ENCODE results near the gene APOBEC3B. TPM values are rescaled to one million over a fixed set of nuclear protein-coding genes. Genes with fewer than 3 reads are reported as not detected.

The APOBEC3B gene
- under 1 TPM in 1 of 2 donors, not detected in 1; 0.42 TPM for total RNA-seq

- Histone ChIP-seq H3K4me3 (peak within 1 kb of the TSS; percentile 80), H3K27ac (peak within 1 kb of the TSS in 1 of 2 donors; percentile 26), H3K9me3 (no peaks in the 10 kb centered on the region), H3K4me1 (ENCODE audit: control insufficient read depth in 1 of 2, low read depth in 2 of 2) (peaks cover 8 to 15% of the 10 kb centered on the region in 2 donors), H3K36me3 (no peaks in the 10 kb centered on the region), H3K27me3 (replicated peaks; ENCODE audit: insufficient read depth) (no peaks in the 10 kb centered on the region)
- DNase-seq (ENCODE audit: low spot score), result peak; percentile 84
- TF ChIP-seq CTCF (IDR thresholded peaks at IDR 0.05), result no peak
- ATAC-seq (ENCODE audit: insufficient number of reproducible peaks, low FRiP score, low read depth), result peak; percentile 94
These were observed at the start of gene APOBEC3B for GRCh38 chr22:38981992-38982927. Gene APOBEC3B (plus strand): TSS chr22:38982347. CDS start chr22:38982454, 107 bp downstream.

GRCh38 chr22:38935023-38935422 lies 47.1 kb upstream of the APOBEC3B start:
- ATAC-seq (ENCODE audit: insufficient number of reproducible peaks, low FRiP score, low read depth) (no peak), DNase-seq (ENCODE audit: low spot score) (no peak)
- Histone ChIP-seq H3K4me1 (ENCODE audit: control insufficient read depth in 1 of 2, low read depth in 2 of 2) (no peaks in the 10 kb centered on the region), H3K36me3 (no peaks in the 10 kb centered on the region), H3K27me3 (replicated peaks; ENCODE audit: insufficient read depth) (no peaks in the 10 kb centered on the region), H3K27ac (no peak overlapping the region), H3K9me3 (no peaks in the 10 kb centered on the region), H3K4me3 (no peak overlapping the region)
- no peak for TF ChIP-seq CTCF (IDR thresholded peaks at IDR 0.05)

- Histone ChIP-seq H3K27me3 (replicated peaks; ENCODE audit: insufficient read depth) (no peaks in the 10 kb centered on the region), H3K4me3 (no peak overlapping the region), H3K9me3 (no peaks in the 10 kb centered on the region), H3K27ac (no peak overlapping the region), H3K4me1 (ENCODE audit: control insufficient read depth in 1 of 2, low read depth in 2 of 2) (no peaks in the 10 kb centered on the region), H3K36me3 (no peaks in the 10 kb centered on the region)
- no peak for TF ChIP-seq CTCF (IDR thresholded peaks at IDR 0.05)
- DNase-seq (ENCODE audit: low spot score) (no peak), ATAC-seq (ENCODE audit: insufficient number of reproducible peaks, low FRiP score, low read depth) (no peak)
These were observed 46.5 kb upstream of the APOBEC3B start for GRCh38 chr22:38935616-38936015.

- Histone ChIP-seq H3K27me3 (replicated peaks; ENCODE audit: insufficient read depth) (no peaks in the 10 kb centered on the region), H3K27ac (no peak overlapping the region), H3K4me1 (ENCODE audit: control insufficient read depth in 1 of 2, low read depth in 2 of 2) (no peaks in the 10 kb centered on the region), H3K9me3 (no peaks in the 10 kb centered on the region), H3K36me3 (no peaks in the 10 kb centered on the region), H3K4me3 (no peak overlapping the region)
- DNase-seq (ENCODE audit: low spot score) (no peak), ATAC-seq (ENCODE audit: insufficient number of reproducible peaks, low FRiP score, low read depth) (no peak)
- no peak for TF ChIP-seq CTCF (IDR thresholded peaks at IDR 0.05)
These were observed 45.6 kb upstream of the APOBEC3B start for GRCh38 chr22:38936562-38936961.

- DNase-seq (ENCODE audit: low spot score), result no peak
- no peak overlapping the region for H3K4me3 ChIP-seq
- no peaks in the 10 kb centered on the region for H3K36me3 ChIP-seq
- H3K9me3 ChIP-seq, result no peaks in the 10 kb centered on the region
- H3K27me3 ChIP-seq (replicated peaks; ENCODE audit: insufficient read depth), result no peaks in the 10 kb centered on the region
- no peak for ATAC-seq (ENCODE audit: insufficient number of reproducible peaks, low FRiP score, low read depth)
- H3K4me1 ChIP-seq (ENCODE audit: control insufficient read depth in 1 of 2, low read depth in 2 of 2), result no peaks in the 10 kb centered on the region
- no peak for TF ChIP-seq CTCF (IDR thresholded peaks at IDR 0.05)
- H3K27ac ChIP-seq, result no peak overlapping the region
These were observed 45.1 kb upstream of the APOBEC3B start for GRCh38 chr22:38937036-38937435.

Measured in thoracic aorta (tissue), 2 donors.